ENCODE results near the gene CAMKK1. TPM values are rescaled to one million over a fixed set of nuclear protein-coding genes. Genes with fewer than 3 reads are reported as not detected.
A peak's percentile ranks its signal among the peaks of the same experiment; 100 is the strongest.

CAMKK1 gene
- polyA plus RNA-seq (2013, experiment 1 of 4): 5.0 TPM
- polyA plus RNA-seq (2013, experiment 2 of 4): 4.6 TPM
- 4.5 TPM for polyA plus RNA-seq (2013, experiment 3 of 4)
- 4.5 TPM for polyA plus RNA-seq (2013, experiment 4 of 4)

DNA sequence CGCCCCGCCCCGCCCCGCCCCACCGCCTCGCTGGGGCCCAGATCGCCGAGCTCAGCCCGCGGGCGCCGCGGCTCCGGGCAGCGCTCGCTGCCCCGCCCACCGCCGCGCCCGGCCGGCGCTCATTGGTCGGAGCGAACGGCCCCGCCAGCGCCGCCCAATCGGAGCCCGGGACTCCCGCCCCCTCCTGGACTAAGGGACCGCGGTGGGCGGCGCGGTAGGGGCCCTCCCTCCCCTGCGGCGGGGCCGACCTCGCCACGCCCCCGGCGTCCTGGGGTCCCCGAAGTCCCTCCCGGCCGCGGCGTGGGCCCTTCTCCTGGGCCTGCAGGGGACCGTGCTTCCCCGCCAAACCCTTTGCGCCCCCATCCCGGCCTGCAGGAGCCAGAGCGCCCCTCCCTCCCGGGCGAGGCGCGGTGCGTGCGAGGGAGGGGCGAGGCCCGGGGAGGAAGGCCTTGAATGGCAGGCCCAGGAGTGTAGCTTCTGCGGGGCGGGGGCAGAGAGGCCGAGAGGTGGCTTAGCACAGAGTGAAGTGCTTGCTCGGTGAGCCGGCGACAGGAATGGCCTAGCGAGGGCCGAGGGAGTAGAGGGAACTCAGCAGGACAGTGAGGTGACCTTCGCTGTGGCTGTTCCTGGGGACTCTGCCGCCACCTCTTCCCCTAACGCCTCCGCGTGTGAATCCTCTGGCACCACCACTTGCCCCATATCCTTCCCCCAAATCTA is at the start of gene CAMKK1:
TSS of gene CAMKK1 (minus strand) at position 51 of the 717 bp plus-strand sequence. CDS start 7,366 bp downstream, outside the sequence.
- no peak within 1 kb of the TSS for H3K27ac ChIP-seq (ENCODE audit: insufficient read depth, low read depth, low read length, poor library complexity, severe bottlenecking)

DNA sequence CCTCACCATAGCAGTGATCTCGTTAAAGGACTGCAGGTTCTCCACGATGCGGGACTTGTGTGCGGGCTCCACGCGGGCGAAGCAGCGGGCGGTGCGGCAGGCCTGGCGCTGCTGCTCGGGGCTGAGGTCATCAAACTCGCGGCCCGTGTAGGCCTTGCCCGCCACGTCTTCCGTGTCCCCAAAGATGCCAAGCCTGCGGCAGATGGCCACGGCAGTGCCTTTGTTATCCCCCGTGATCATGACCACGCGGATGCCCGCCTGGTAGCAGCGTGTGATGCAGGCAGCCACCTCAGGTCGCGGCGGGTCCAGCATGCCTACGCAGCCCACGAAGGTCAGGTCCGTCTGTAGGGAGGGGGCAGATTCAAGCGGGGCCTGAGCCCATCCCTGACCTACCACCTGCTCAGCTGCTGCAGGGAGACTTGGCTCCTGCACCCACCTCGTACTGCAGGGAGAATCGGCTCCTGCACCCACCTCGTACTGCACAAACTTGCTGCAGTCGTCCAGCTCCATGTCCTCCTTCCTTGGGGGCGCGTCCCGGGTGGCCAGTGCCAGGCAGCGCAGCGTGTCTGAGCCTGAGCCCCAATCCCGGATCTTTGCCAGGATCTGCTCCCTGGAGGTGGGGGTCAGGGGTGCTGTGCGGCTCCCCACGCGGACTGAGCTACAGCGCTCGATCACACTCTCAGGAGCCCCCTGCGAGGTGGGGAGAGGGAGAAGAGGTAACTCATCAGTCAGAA is 48.3 kb upstream of the CAMKK1 start:
- Histone ChIP-seq H3K4me1 (ENCODE audit: control insufficient read depth, insufficient read depth, low read length) (no peaks in the 10 kb centered on the region), H3K9me3 (ENCODE audit: control insufficient read depth, low read length) (no peaks in the 10 kb centered on the region), H3K4me3 (ENCODE audit: insufficient read depth, low read depth, low read length) (no peak overlapping the region), H3K36me3 (ENCODE audit: control insufficient read depth, insufficient read depth, low read length) (no peaks in the 10 kb centered on the region), H3K27ac (ENCODE audit: insufficient read depth, low read depth, low read length, poor library complexity, severe bottlenecking) (no peak overlapping the region), H3K27me3 (ENCODE audit: control insufficient read depth, insufficient read depth, low read length, poor library complexity, severe bottlenecking) (peaks cover 12% of the 10 kb centered on the region)
- 95% methylated on average over 48 of the region's 48 CpGs for WGBS, 2 experiments

More for the DNA sequence above, at the start of gene CAMKK1:
- H3K9me3 ChIP-seq (ENCODE audit: control insufficient read depth, low read length): no peaks in the 10 kb centered on the region
- H3K4me1 ChIP-seq (ENCODE audit: control insufficient read depth, insufficient read depth, low read length): peaks cover 5% of the 10 kb centered on the region
- 2 to 3% methylated on average over 75 of the region's 75 CpGs for WGBS, 2 experiments
- no peaks in the 10 kb centered on the region for H3K36me3 ChIP-seq (ENCODE audit: control insufficient read depth, insufficient read depth, low read length)
- H3K4me3 ChIP-seq (ENCODE audit: insufficient read depth, low read depth, low read length): peak within 1 kb of the TSS; percentile 64
- peaks cover 18% of the 10 kb centered on the region for H3K27me3 ChIP-seq (ENCODE audit: control insufficient read depth, insufficient read depth, low read length, poor library complexity, severe bottlenecking)

- WGBS, 2 experiments: 95 to 97% methylated on average over 17 of the region's 17 CpGs
- no peaks in the 10 kb centered on the region for H3K36me3 ChIP-seq (ENCODE audit: control insufficient read depth, insufficient read depth, low read length)
- H3K27me3 ChIP-seq (ENCODE audit: control insufficient read depth, insufficient read depth, low read length, poor library complexity, severe bottlenecking): no peaks in the 10 kb centered on the region
- H3K4me3 ChIP-seq (ENCODE audit: insufficient read depth, low read depth, low read length): no peak overlapping the region
- no peaks in the 10 kb centered on the region for H3K9me3 ChIP-seq (ENCODE audit: control insufficient read depth, low read length)
- H3K4me1 ChIP-seq (ENCODE audit: control insufficient read depth, insufficient read depth, low read length): no peaks in the 10 kb centered on the region
- no peak overlapping the region for H3K27ac ChIP-seq (ENCODE audit: insufficient read depth, low read depth, low read length, poor library complexity, severe bottlenecking)
These were observed 44.5 kb upstream of the CAMKK1 start for GRCh38 chr17:3937359-3937758.

DNA sequence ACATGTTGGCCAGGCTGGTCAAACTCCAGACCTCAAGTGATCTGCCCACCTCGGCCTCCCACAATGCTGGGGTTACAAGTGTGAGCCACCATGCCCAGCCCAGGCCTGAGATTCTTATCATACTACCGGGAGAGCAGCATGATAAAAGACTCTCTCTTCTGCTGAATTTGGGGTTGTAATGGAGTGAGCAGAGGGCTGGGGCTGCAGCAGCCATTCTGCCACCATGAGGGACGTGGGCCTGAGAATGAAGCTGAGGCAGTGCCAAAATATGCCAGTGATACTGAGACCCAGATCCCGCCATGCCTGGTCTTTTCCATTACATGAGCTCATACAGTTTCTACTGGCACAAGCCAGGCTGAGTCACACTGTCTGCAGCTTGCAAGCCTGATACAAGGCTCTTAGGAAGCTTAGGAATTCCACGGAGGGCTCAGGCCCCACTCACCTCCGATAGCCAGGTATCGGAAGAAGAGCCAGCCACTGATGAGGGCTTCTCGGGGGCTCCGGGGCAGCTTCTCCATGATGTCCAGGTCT is 43.0 kb upstream of the CAMKK1 start:
- 95% methylated on average over 9 of the region's 9 CpGs for WGBS, 2 experiments
- no peaks in the 10 kb centered on the region for H3K4me1 ChIP-seq (ENCODE audit: control insufficient read depth, insufficient read depth, low read length)
- no peak overlapping the region for H3K27ac ChIP-seq (ENCODE audit: insufficient read depth, low read depth, low read length, poor library complexity, severe bottlenecking)
- H3K36me3 ChIP-seq (ENCODE audit: control insufficient read depth, insufficient read depth, low read length): no peaks in the 10 kb centered on the region
- no peak overlapping the region for H3K4me3 ChIP-seq (ENCODE audit: insufficient read depth, low read depth, low read length)
- H3K9me3 ChIP-seq (ENCODE audit: control insufficient read depth, low read length): no peaks in the 10 kb centered on the region
- H3K27me3 ChIP-seq (ENCODE audit: control insufficient read depth, insufficient read depth, low read length, poor library complexity, severe bottlenecking): no peaks in the 10 kb centered on the region

DNA sequence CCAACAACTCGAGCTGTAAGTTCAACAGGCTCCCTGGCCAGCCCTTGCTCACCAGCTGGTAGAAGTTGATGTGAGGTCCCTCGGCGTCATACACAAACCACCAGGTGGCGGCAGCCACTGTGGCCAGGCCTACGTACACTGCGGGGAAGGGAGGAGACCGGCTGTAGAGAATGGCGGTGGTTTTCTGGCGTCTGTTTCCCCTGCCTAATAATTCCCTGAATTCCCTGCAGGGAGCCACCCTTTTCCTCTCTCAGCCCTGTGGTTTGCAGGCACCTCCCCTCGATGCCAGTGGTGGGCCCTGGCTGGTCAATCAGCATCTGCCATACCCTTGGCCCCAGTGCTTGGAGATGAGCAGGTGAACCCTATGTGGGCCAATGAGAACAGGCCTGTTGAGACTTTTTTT is 42.3 kb upstream of the CAMKK1 start:
- Histone ChIP-seq H3K36me3 (ENCODE audit: control insufficient read depth, insufficient read depth, low read length) (no peaks in the 10 kb centered on the region), H3K27ac (ENCODE audit: insufficient read depth, low read depth, low read length, poor library complexity, severe bottlenecking) (no peak overlapping the region), H3K27me3 (ENCODE audit: control insufficient read depth, insufficient read depth, low read length, poor library complexity, severe bottlenecking) (no peaks in the 10 kb centered on the region), H3K4me3 (ENCODE audit: insufficient read depth, low read depth, low read length) (no peak overlapping the region), H3K9me3 (ENCODE audit: control insufficient read depth, low read length) (no peaks in the 10 kb centered on the region), H3K4me1 (ENCODE audit: control insufficient read depth, insufficient read depth, low read length) (no peaks in the 10 kb centered on the region)
- 21 to 23% methylated on average over 10 of the region's 10 CpGs for WGBS, 2 experiments

GRCh38 chr17:3929764-3930163 is 36.9 kb upstream of the CAMKK1 start:
- Histone ChIP-seq H3K9me3 (ENCODE audit: control insufficient read depth, low read length) (no peaks in the 10 kb centered on the region), H3K27me3 (ENCODE audit: control insufficient read depth, insufficient read depth, low read length, poor library complexity, severe bottlenecking) (no peaks in the 10 kb centered on the region), H3K36me3 (ENCODE audit: control insufficient read depth, insufficient read depth, low read length) (no peaks in the 10 kb centered on the region), H3K4me3 (ENCODE audit: insufficient read depth, low read depth, low read length) (no peak overlapping the region), H3K27ac (ENCODE audit: insufficient read depth, low read depth, low read length, poor library complexity, severe bottlenecking) (no peak overlapping the region), H3K4me1 (ENCODE audit: control insufficient read depth, insufficient read depth, low read length) (peaks cover 17% of the 10 kb centered on the region)
- 90 to 100% methylated on average over 1 of the region's 1 CpG for WGBS, 2 experiments

- Histone ChIP-seq H3K9me3 (ENCODE audit: control insufficient read depth, low read length) (no peaks in the 10 kb centered on the region), H3K27ac (ENCODE audit: insufficient read depth, low read depth, low read length, poor library complexity, severe bottlenecking) (no peak overlapping the region), H3K4me3 (ENCODE audit: insufficient read depth, low read depth, low read length) (no peak overlapping the region), H3K36me3 (ENCODE audit: control insufficient read depth, insufficient read depth, low read length) (no peaks in the 10 kb centered on the region), H3K4me1 (ENCODE audit: control insufficient read depth, insufficient read depth, low read length) (peaks cover 19% of the 10 kb centered on the region), H3K27me3 (ENCODE audit: control insufficient read depth, insufficient read depth, low read length, poor library complexity, severe bottlenecking) (no peaks in the 10 kb centered on the region)
- WGBS, 2 experiments: 94 to 95% methylated on average over 12 of the region's 12 CpGs
These were observed 36.3 kb upstream of the CAMKK1 start for GRCh38 chr17:3929181-3929580.

DNA sequence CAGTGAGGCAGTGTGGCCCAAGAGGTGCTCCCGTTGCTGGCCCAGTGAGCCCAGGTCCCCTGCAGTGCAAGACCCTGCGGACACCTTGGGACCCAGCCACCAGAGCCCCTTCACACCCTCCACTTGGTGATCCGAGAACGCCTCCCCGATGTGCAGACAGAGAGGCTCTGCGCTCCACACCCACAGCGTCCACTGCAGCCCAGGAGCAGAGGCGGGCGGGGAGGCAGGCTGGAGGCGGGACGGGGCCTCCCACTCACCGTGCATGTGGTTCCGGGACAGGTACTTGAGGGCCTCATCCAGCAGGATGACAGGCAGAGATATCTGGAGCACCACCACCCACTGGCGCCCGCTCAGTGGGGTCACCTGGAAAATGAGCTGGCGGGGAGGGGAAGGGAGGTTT is 35.6 kb upstream of the CAMKK1 start:
- H3K36me3 ChIP-seq (ENCODE audit: control insufficient read depth, insufficient read depth, low read length): no peaks in the 10 kb centered on the region
- no peak overlapping the region for H3K4me3 ChIP-seq (ENCODE audit: insufficient read depth, low read depth, low read length)
- H3K4me1 ChIP-seq (ENCODE audit: control insufficient read depth, insufficient read depth, low read length): peaks cover 19% of the 10 kb centered on the region
- 91 to 94% methylated on average over 16 of the region's 16 CpGs for WGBS, 2 experiments
- no peak overlapping the region for H3K27ac ChIP-seq (ENCODE audit: insufficient read depth, low read depth, low read length, poor library complexity, severe bottlenecking)
- no peaks in the 10 kb centered on the region for H3K27me3 ChIP-seq (ENCODE audit: control insufficient read depth, insufficient read depth, low read length, poor library complexity, severe bottlenecking)
- H3K9me3 ChIP-seq (ENCODE audit: control insufficient read depth, low read length): no peaks in the 10 kb centered on the region

- WGBS, 2 experiments: 87% methylated on average over 15 of the region's 15 CpGs
- H3K27ac ChIP-seq (ENCODE audit: insufficient read depth, low read depth, low read length, poor library complexity, severe bottlenecking): no peak overlapping the region
These were observed 34.9 kb upstream of the CAMKK1 start for GRCh38 chr17:3927628-3928340.

More at GRCh38 chr17:3927628-3928340, 34.9 kb upstream of the CAMKK1 start:
- Histone ChIP-seq H3K4me1 (ENCODE audit: control insufficient read depth, insufficient read depth, low read length) (peaks cover 19% of the 10 kb centered on the region), H3K36me3 (ENCODE audit: control insufficient read depth, insufficient read depth, low read length) (no peaks in the 10 kb centered on the region), H3K27me3 (ENCODE audit: control insufficient read depth, insufficient read depth, low read length, poor library complexity, severe bottlenecking) (no peaks in the 10 kb centered on the region), H3K4me3 (ENCODE audit: insufficient read depth, low read depth, low read length) (no peak overlapping the region), H3K9me3 (ENCODE audit: control insufficient read depth, low read length) (no peaks in the 10 kb centered on the region)

All from ectodermal cell (in vitro differentiated cells).